WTC11 (cell line): ENCODE data around the gene DPP9. TPM values are rescaled to one million over a fixed set of nuclear protein-coding genes. Genes with fewer than 3 reads are reported as not detected.

ENCODE experiments used
- ATAC-seq: fragments of 200-7000 bp; cut with Tn5 transposase; 2 replicates; pipeline ENCODE4 v1.10.0; 2021; ENCODE audit warnings: mild to moderate bottlenecking, moderate library complexity
- CTCF ChIA-PET: fragments of 300-600 bp; sonication (Branson Sonifier 250); formaldehyde crosslinking; loops from one replicate; lab custom pipeline; 2021; ENCODE audit warnings: antibody characterized with exemption; lab: Charles Lee
- POLR2A ChIA-PET: fragments of 350-600 bp; sonication (Branson Sonifier 250); formaldehyde crosslinking; loops from one replicate; lab custom pipeline; 2021; ENCODE audit warnings: antibody characterized with exemption; lab: Charles Lee
- DNase-seq: peaks from one replicate; pipeline ENCODE4 v3.0.0; 2021; ENCODE audit warnings: low spot score
- H3K27ac Mint-ChIP-seq: 2 replicates; pipeline ENCODE4 v1.8.0; 2021; ENCODE audit warnings: mixed read lengths
- H3K27me3 Mint-ChIP-seq: 2 replicates; pipeline ENCODE4 v1.8.0; 2021; ENCODE audit warnings: low read depth, mild to moderate bottlenecking, moderate library complexity, mixed read lengths
- H3K36me3 Mint-ChIP-seq: 2 replicates; pipeline ENCODE4 v1.8.0; 2021; ENCODE audit warnings: mixed read lengths
- H3K4me1 Mint-ChIP-seq: 2 replicates; pipeline ENCODE4 v1.8.0; 2022; ENCODE audit warnings: mixed read lengths
- H3K4me3 Mint-ChIP-seq: 2 replicates; pipeline ENCODE4 v1.8.0; 2021; ENCODE audit warnings: mild to moderate bottlenecking, moderate library complexity, mixed read lengths
- H3K9me3 Mint-ChIP-seq: 2 replicates; pipeline ENCODE4 v1.8.0; 2021; ENCODE audit warnings: mixed read lengths
- FOXJ3 ChIP-seq: sonication (generic); formaldehyde crosslinking; IDR thresholded peaks from 2 replicates; pipeline ENCODE4 v1.9.0; 2021; ENCODE audit warnings: missing genetic modification reagents, mild to moderate bottlenecking, borderline replicate concordance
- JAZF1 ChIP-seq: fragments of 250-450 bp; sonication (Bioruptor Pico); IDR thresholded peaks from 2 replicates; pipeline ENCODE4 v1.9.0; 2021; ENCODE audit warnings: moderate library complexity, mild to moderate bottlenecking, inconsistent platforms
- JUN ChIP-seq: sonication (generic); formaldehyde crosslinking; IDR thresholded peaks from 2 replicates; pipeline ENCODE4 v1.8.0; 2023; ENCODE audit warnings: mild to moderate bottlenecking, missing genetic modification reagents
- KAT7 ChIP-seq: sonication (generic); formaldehyde crosslinking; IDR thresholded peaks from 2 replicates; pipeline ENCODE4 v1.8.1; 2023; ENCODE audit warnings: missing genetic modification reagents, mild to moderate bottlenecking, borderline replicate concordance
- NFE2L1 ChIP-seq: sonication (generic); formaldehyde crosslinking; IDR thresholded peaks from 2 replicates; pipeline ENCODE4 v1.8.1; 2023; ENCODE audit warnings: missing genetic modification reagents
- ZNF121 ChIP-seq: sonication (generic); formaldehyde crosslinking; IDR thresholded peaks from 2 replicates; pipeline ENCODE4 v1.8.0; 2023; ENCODE audit warnings: missing genetic modification reagents
- ZNF138 ChIP-seq: sonication (generic); formaldehyde crosslinking; conservative IDR thresholded peaks from 2 replicates; pipeline ENCODE4 v1.8.1; 2022; ENCODE audit warnings: mild to moderate bottlenecking, moderate library complexity, missing genetic modification reagents
- total RNA-seq: library from RNA; stranded (reverse); gene quantifications from 3 replicates; pipeline ENCODE4 v1.2.3, GENCODE V29; 2021
- TF ChIP-seq, protein P1 (sequence below): fragments of 250-450 bp; sonication (Bioruptor Pico); IDR thresholded peaks from 2 replicates; pipeline ENCODE4 v1.9.0; 2021; ENCODE audit warnings: mild to moderate bottlenecking
- TF ChIP-seq, protein P2 (sequence below): sonication (generic); formaldehyde crosslinking; IDR thresholded peaks from 2 replicates; pipeline ENCODE4 v1.8.0; 2022; ENCODE audit warnings: mild to moderate bottlenecking, missing genetic modification reagents
- TF ChIP-seq, protein P3 (sequence below): sonication (generic); formaldehyde crosslinking; IDR thresholded peaks from 2 replicates; pipeline ENCODE4 v1.8.1; 2023; ENCODE audit warnings: mild to moderate bottlenecking, missing genetic modification reagents, borderline replicate concordance
- TF ChIP-seq, protein P4 (sequence below): sonication (generic); formaldehyde crosslinking; IDR thresholded peaks from 2 replicates; pipeline ENCODE4 v1.8.0; 2022; ENCODE audit warnings: missing genetic modification reagents
- TF ChIP-seq, protein P5 (sequence below): sonication (generic); formaldehyde crosslinking; IDR thresholded peaks from 2 replicates; pipeline ENCODE4 v1.8.0; 2022; ENCODE audit warnings: mild to moderate bottlenecking, missing genetic modification reagents
- TF ChIP-seq, protein P6 (sequence below): fragments of 250-450 bp; sonication (Bioruptor Pico); IDR thresholded peaks from 2 replicates; pipeline ENCODE4 v1.9.0; 2021; ENCODE audit warnings: mild to moderate bottlenecking

Gene DPP9
- total RNA-seq, 1 experiment from 2014 or later = 52.9 TPM

DNA sequence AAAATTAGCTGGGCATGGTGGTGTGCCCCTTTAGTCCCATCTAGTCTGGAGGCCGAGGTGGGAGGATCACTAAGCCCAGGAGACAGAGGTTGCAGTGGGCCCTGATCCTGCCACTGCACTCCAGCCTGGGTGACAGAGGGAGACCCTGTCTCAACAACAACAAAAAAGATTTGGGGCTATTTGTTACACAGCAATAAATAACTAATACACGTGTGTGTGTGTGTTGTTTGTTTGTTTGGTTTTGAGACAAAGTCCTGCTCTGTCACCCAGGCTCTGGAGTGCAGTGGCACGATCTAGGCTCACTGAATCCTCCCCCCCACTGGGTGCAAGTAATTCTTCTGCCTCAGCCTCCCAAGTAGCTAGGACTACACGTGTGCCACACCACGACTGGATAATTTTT lies 35.0 kb upstream of the DPP9 start:
- Mint-ChIP-seq H3K27me3 (peaks cover 25% of the 10 kb centered on the region), H3K9me3 (no peaks in the 10 kb centered on the region)
- POLR2A ChIA-PET = no interaction called here

DNA sequence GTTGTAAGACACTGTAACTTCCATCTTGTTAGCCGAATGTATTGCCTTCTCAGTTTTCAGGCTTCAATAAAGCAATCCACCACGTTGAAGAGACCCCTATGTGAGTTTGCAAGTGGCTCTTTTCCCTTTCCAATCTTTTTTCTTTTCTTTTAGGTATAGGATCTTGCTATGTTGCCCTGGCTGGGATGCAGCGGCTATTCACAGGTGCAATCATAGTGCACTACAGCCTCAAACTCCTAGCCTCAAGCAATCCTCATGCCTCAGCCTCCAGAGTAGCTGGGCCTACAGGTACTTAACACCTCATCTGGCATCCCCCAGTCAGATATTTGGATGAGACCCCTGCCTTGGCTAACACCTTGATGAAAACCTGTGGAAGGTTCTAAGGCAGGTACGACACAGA lies 34.4 kb upstream of the DPP9 start:
- ChIA-PET CTCF (no interaction called here), POLR2A (interaction anchor here (0.7 kb wide), 1 partner anchor 883 kb away, joined by 3 read pairs; no protein-coding TSS in a partner anchor)
- H3K27me3 Mint-ChIP-seq = peaks cover 25% of the 10 kb centered on the region
- no peaks in the 10 kb centered on the region for H3K9me3 Mint-ChIP-seq
- peaks cover 4% of the 10 kb centered on the region for H3K4me1 Mint-ChIP-seq
- H3K4me3 Mint-ChIP-seq = no peak overlapping the region
- no peaks in the 10 kb centered on the region for H3K36me3 Mint-ChIP-seq
- ATAC-seq = no peak
- DNase-seq = no peak
- TF ChIP-seq, protein P1, sequence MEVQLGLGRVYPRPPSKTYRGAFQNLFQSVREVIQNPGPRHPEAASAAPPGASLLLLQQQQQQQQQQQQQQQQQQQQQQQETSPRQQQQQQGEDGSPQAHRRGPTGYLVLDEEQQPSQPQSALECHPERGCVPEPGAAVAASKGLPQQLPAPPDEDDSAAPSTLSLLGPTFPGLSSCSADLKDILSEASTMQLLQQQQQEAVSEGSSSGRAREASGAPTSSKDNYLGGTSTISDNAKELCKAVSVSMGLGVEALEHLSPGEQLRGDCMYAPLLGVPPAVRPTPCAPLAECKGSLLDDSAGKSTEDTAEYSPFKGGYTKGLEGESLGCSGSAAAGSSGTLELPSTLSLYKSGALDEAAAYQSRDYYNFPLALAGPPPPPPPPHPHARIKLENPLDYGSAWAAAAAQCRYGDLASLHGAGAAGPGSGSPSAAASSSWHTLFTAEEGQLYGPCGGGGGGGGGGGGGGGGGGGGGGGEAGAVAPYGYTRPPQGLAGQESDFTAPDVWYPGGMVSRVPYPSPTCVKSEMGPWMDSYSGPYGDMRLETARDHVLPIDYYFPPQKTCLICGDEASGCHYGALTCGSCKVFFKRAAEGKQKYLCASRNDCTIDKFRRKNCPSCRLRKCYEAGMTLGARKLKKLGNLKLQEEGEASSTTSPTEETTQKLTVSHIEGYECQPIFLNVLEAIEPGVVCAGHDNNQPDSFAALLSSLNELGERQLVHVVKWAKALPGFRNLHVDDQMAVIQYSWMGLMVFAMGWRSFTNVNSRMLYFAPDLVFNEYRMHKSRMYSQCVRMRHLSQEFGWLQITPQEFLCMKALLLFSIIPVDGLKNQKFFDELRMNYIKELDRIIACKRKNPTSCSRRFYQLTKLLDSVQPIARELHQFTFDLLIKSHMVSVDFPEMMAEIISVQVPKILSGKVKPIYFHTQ (CRISPR knock-in tag) = no peak
- 0 out of 2 replicates have a peak, but pooled peaks have one; percentile 38 for TF ChIP-seq ZNF121 (CRISPR knock-in tag)
- H3K27ac Mint-ChIP-seq = no peak overlapping the region

More for the DNA sequence above, 35.0 kb upstream of the DPP9 start:
- ATAC-seq (no peak), DNase-seq (no peak)
- H3K4me3 Mint-ChIP-seq = no peak overlapping the region
- H3K27ac Mint-ChIP-seq = no peak overlapping the region
- CTCF ChIA-PET = no interaction called here
- TF ChIP-seq, protein P2, sequence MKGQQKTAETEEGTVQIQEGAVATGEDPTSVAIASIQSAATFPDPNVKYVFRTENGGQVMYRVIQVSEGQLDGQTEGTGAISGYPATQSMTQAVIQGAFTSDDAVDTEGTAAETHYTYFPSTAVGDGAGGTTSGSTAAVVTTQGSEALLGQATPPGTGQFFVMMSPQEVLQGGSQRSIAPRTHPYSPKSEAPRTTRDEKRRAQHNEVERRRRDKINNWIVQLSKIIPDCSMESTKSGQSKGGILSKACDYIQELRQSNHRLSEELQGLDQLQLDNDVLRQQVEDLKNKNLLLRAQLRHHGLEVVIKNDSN (CRISPR knock-in tag) = no peak
- TF ChIP-seq, protein P3, sequence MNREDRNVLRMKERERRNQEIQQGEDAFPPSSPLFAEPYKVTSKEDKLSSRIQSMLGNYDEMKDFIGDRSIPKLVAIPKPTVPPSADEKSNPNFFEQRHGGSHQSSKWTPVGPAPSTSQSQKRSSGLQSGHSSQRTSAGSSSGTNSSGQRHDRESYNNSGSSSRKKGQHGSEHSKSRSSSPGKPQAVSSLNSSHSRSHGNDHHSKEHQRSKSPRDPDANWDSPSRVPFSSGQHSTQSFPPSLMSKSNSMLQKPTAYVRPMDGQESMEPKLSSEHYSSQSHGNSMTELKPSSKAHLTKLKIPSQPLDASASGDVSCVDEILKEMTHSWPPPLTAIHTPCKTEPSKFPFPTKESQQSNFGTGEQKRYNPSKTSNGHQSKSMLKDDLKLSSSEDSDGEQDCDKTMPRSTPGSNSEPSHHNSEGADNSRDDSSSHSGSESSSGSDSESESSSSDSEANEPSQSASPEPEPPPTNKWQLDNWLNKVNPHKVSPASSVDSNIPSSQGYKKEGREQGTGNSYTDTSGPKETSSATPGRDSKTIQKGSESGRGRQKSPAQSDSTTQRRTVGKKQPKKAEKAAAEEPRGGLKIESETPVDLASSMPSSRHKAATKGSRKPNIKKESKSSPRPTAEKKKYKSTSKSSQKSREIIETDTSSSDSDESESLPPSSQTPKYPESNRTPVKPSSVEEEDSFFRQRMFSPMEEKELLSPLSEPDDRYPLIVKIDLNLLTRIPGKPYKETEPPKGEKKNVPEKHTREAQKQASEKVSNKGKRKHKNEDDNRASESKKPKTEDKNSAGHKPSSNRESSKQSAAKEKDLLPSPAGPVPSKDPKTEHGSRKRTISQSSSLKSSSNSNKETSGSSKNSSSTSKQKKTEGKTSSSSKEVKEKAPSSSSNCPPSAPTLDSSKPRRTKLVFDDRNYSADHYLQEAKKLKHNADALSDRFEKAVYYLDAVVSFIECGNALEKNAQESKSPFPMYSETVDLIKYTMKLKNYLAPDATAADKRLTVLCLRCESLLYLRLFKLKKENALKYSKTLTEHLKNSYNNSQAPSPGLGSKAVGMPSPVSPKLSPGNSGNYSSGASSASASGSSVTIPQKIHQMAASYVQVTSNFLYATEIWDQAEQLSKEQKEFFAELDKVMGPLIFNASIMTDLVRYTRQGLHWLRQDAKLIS = no peak
- TF ChIP-seq JUN (no peak), ZNF138 (CRISPR knock-in tag) (no peak)
- TF ChIP-seq, protein P4, sequence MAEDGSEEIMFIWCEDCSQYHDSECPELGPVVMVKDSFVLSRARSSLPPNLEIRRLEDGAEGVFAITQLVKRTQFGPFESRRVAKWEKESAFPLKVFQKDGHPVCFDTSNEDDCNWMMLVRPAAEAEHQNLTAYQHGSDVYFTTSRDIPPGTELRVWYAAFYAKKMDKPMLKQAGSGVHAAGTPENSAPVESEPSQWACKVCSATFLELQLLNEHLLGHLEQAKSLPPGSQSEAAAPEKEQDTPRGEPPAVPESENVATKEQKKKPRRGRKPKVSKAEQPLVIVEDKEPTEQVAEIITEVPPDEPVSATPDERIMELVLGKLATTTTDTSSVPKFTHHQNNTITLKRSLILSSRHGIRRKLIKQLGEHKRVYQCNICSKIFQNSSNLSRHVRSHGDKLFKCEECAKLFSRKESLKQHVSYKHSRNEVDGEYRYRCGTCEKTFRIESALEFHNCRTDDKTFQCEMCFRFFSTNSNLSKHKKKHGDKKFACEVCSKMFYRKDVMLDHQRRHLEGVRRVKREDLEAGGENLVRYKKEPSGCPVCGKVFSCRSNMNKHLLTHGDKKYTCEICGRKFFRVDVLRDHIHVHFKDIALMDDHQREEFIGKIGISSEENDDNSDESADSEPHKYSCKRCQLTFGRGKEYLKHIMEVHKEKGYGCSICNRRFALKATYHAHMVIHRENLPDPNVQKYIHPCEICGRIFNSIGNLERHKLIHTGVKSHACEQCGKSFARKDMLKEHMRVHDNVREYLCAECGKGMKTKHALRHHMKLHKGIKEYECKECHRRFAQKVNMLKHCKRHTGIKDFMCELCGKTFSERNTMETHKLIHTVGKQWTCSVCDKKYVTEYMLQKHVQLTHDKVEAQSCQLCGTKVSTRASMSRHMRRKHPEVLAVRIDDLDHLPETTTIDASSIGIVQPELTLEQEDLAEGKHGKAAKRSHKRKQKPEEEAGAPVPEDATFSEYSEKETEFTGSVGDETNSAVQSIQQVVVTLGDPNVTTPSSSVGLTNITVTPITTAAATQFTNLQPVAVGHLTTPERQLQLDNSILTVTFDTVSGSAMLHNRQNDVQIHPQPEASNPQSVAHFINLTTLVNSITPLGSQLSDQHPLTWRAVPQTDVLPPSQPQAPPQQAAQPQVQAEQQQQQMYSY = no peak
- TF ChIP-seq, all 79 proteins: peak for 0
- Mint-ChIP-seq H3K4me1 (peaks cover 4% of the 10 kb centered on the region), H3K36me3 (no peaks in the 10 kb centered on the region)

DNA sequence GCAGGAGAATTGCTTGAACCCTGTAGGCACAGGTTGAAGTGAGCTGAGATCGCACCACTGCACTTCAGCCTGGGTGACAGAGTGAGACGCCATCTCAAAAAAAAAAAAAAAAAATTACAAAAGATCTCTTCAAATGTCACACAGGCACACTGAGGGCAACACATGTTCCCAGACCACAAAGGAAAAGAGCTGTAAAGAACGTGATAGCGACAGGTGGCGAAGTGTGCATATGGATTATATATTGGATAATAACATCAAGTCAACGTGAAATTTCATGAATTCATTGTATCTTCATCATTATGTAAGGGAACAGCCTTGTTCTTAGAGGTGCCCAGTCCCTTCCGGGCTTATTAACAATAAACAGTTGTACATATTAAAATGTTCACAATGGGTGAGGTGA lies 31.8 kb upstream of the DPP9 start:
- H3K4me3 Mint-ChIP-seq = no peak overlapping the region
- TF ChIP-seq NFE2L1 (CRISPR knock-in tag) (no peak), KAT7 (CRISPR knock-in tag) (no peak), JAZF1 (CRISPR knock-in tag) (no peak), FOXJ3 (CRISPR knock-in tag) (no peak)
- TF ChIP-seq, protein P5, sequence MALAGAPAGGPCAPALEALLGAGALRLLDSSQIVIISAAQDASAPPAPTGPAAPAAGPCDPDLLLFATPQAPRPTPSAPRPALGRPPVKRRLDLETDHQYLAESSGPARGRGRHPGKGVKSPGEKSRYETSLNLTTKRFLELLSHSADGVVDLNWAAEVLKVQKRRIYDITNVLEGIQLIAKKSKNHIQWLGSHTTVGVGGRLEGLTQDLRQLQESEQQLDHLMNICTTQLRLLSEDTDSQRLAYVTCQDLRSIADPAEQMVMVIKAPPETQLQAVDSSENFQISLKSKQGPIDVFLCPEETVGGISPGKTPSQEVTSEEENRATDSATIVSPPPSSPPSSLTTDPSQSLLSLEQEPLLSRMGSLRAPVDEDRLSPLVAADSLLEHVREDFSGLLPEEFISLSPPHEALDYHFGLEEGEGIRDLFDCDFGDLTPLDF (CRISPR knock-in tag) = no peak
- TF ChIP-seq, protein P6, sequence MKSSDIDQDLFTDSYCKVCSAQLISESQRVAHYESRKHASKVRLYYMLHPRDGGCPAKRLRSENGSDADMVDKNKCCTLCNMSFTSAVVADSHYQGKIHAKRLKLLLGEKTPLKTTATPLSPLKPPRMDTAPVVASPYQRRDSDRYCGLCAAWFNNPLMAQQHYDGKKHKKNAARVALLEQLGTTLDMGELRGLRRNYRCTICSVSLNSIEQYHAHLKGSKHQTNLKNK (CRISPR knock-in tag) = no peak
- no peak overlapping the region for H3K27ac Mint-ChIP-seq
- no peaks in the 10 kb centered on the region for H3K9me3 Mint-ChIP-seq
- POLR2A ChIA-PET = no interaction called here
- H3K27me3 Mint-ChIP-seq = peaks cover 25% of the 10 kb centered on the region
- no peak for ATAC-seq
- peaks cover 3% of the 10 kb centered on the region for H3K4me1 Mint-ChIP-seq
- no peak for DNase-seq
- CTCF ChIA-PET = interaction anchor here (1.1 kb wide), 1 partner anchor 54 kb away, joined by 4 read pairs; no protein-coding TSS in a partner anchor
- H3K36me3 Mint-ChIP-seq = no peaks in the 10 kb centered on the region
